Pulmonary artery endothelial cell (primary cell): ENCODE measurements around the gene RGS17. TPM values are rescaled to one million over a fixed set of nuclear protein-coding genes. Genes with fewer than 3 reads are reported as not detected.
A peak's percentile ranks its signal among the peaks of the same experiment; 100 is the strongest.
"Not testable (repeated sequence)": the region's sequence is repeated elsewhere in the genome, so short reads cannot be mapped to it uniquely, and the experiment has no call there.

Source experiments
- DNase-seq: peaks from one replicate; pipeline ENCODE4 v3.0.0-alpha.2; 2011; ENCODE audit warnings: low read depth, low spot score
- total RNA-seq: library from RNA; depleted of rRNA; stranded (reverse); fragments of >200 nt; gene quantifications from 2 replicates; pipeline ENCODE4 v1.2.3, GENCODE V29; 2014

Gene RGS17
- 1.5 and 6.1 TPM in 2 replicates for total RNA-seq

GRCh38 chr6:153131037-153131981 lies at the start of gene RGS17:
Gene RGS17 (minus strand): TSS chr6:153131282. CDS start chr6:153044018, 87,264 bp downstream.
- DNase-seq: peak; percentile 10

GRCh38 chr6:153172815-153173214 lies 41.7 kb upstream of the RGS17 start:
- no peak for DNase-seq

GRCh38 chr6:153170511-153170910 lies 39.4 kb upstream of the RGS17 start:
- DNase-seq: no peak

- no peak for DNase-seq
Observed at GRCh38 chr6:153167907-153168306, 36.8 kb upstream of the RGS17 start.

GRCh38 chr6:153167061-153167891 lies 36.2 kb upstream of the RGS17 start:
- DNase-seq: peak; percentile 37

GRCh38 chr6:153162646-153163045 lies 31.6 kb upstream of the RGS17 start:
- DNase-seq: no peak

GRCh38 chr6:153162172-153162571 lies 31.1 kb upstream of the RGS17 start:
- DNase-seq: no peak

- DNase-seq: no peak
Observed at GRCh38 chr6:153160221-153160620, 29.1 kb upstream of the RGS17 start.

- DNase-seq: no peak
Observed at GRCh38 chr6:153150752-153151440, 19.8 kb upstream of the RGS17 start.

GRCh38 chr6:153150371-153150751 lies 19.3 kb upstream of the RGS17 start:
- no peak for DNase-seq

GRCh38 chr6:153149891-153150290 lies 18.8 kb upstream of the RGS17 start:
- DNase-seq: no peak

GRCh38 chr6:153146413-153146812 lies 15.3 kb upstream of the RGS17 start:
- DNase-seq: no peak

GRCh38 chr6:153145591-153145990 lies 14.5 kb upstream of the RGS17 start:
- no peak for DNase-seq

- no peak for DNase-seq
Observed at GRCh38 chr6:153143200-153143599, 12.1 kb upstream of the RGS17 start.

- DNase-seq: no peak
Observed at GRCh38 chr6:153140299-153140698, 9.2 kb upstream of the RGS17 start.

GRCh38 chr6:153138930-153139329 lies 7.8 kb upstream of the RGS17 start:
- no peak for DNase-seq

GRCh38 chr6:153135681-153136080 lies 4.6 kb upstream of the RGS17 start:
- DNase-seq: no peak

GRCh38 chr6:153133667-153134066 lies 2.6 kb upstream of the RGS17 start:
- DNase-seq: not testable (repeated sequence)

- DNase-seq: no peak
Observed at GRCh38 chr6:153130515-153131036, 506 bp downstream of the RGS17 start.

- no peak for DNase-seq
Observed at GRCh38 chr6:153129873-153130514, 1.1 kb downstream of the RGS17 start.

- no peak for DNase-seq
Observed at GRCh38 chr6:153126218-153126617, 4.9 kb downstream of the RGS17 start.
